BJ (cell line): ENCODE results near the gene TMEM184A. TPM values are rescaled to one million over a fixed set of nuclear protein-coding genes. Genes with fewer than 3 reads are reported as not detected.

ENCODE experiments used
- CTCF ChIA-PET: fragments of 350-600 bp; formaldehyde crosslinking; extraction: SDS; loops from one replicate; lab custom pipeline; 2021; ENCODE audit warnings: antibody characterized with exemption, inconsistent platforms; lab: Yijun Ruan, JAX
- POLR2A ChIA-PET: fragments of 300-600 bp; sonication (Branson Sonifier 250); formaldehyde crosslinking; extraction: SDS; loops from one replicate; lab custom pipeline; 2021; ENCODE audit warnings: antibody characterized with exemption; lab: Charles Lee
- DNase-seq: peaks from one replicate; pipeline ENCODE4 v3.0.0-alpha.2; 2011; ENCODE audit warnings: low read depth
- H3K27me3 ChIP-seq: 2 replicates; pipeline ENCODE4 v1.6.0; 2011; ENCODE audit warnings: low read length; ENCODE audit not compliant: control insufficient read depth, insufficient read depth
- H3K36me3 ChIP-seq: 2 replicates; pipeline ENCODE4 v1.5.1; 2011; ENCODE audit warnings: low read length; ENCODE audit not compliant: control insufficient read depth, insufficient read depth
- H3K4me3 ChIP-seq: 2 replicates; pipeline ENCODE4 v1.5.1; 2011; ENCODE audit warnings: low read depth, mild to moderate bottlenecking, control low read depth, low read length
- polyA plus RNA-seq: library from polyadenylated mRNA; depleted of rRNA; stranded (reverse); fragments of >200 nt; gene quantifications from 2 replicates; pipeline ENCODE4 v1.2.3, GENCODE V29; 2011
- TF ChIP-seq, protein P1 (sequence below): IDR thresholded peaks from 2 replicates; pipeline ENCODE4 v1.5.1; 2011; ENCODE audit warnings: low read depth, mild to moderate bottlenecking, control low read depth, inconsistent platforms, low read length, moderate library complexity; ENCODE audit not compliant: insufficient read depth

The TMEM184A gene
- polyA plus RNA-seq, 1 experiment, result 1.3 TPM

DNA sequence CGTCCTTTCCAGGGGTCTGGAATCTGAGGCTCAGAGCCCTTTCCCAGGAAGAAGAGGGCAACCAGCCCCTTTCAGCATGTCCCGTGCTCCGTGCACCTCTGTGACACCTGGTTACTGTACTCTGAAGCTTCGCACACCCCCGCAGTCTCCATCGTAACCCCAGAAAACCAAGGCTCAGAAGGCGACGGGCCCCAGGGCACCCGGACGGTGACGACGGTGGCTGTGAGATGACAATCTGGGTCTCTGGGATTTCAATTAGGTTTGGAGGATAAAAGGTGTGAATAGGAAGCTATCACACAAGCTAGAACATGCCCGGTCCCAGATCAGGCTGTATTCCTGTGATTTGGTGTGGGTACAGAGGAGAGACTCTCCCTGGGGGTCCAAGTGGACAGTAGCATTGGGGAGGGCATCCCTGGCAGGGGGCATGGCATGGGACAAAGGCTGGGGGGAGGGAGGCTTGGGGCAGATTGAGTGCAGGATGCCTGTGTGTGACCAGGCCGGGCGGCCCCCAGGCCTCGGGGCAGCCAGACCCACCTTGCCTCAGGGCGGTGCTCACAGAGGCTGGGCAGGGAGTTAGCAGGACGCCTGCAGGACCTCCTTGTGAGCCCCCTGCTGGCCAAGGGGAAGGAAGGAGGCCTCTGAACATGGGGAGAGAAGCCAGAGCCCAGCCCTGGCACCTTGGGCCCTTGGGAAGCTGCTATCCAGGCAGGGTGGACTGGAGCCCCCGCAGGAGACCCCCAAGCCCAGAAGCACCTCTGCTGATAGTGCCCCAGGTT is 37.3 kb upstream of the TMEM184A start:
- H3K27me3 ChIP-seq, result peaks cover 8% of the 10 kb centered on the region
- H3K36me3 ChIP-seq, result no peaks in the 10 kb centered on the region
- no peak for DNase-seq
- POLR2A ChIA-PET, result no interaction called here
- TF ChIP-seq, protein P1, sequence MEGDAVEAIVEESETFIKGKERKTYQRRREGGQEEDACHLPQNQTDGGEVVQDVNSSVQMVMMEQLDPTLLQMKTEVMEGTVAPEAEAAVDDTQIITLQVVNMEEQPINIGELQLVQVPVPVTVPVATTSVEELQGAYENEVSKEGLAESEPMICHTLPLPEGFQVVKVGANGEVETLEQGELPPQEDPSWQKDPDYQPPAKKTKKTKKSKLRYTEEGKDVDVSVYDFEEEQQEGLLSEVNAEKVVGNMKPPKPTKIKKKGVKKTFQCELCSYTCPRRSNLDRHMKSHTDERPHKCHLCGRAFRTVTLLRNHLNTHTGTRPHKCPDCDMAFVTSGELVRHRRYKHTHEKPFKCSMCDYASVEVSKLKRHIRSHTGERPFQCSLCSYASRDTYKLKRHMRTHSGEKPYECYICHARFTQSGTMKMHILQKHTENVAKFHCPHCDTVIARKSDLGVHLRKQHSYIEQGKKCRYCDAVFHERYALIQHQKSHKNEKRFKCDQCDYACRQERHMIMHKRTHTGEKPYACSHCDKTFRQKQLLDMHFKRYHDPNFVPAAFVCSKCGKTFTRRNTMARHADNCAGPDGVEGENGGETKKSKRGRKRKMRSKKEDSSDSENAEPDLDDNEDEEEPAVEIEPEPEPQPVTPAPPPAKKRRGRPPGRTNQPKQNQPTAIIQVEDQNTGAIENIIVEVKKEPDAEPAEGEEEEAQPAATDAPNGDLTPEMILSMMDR, result peak; percentile 44
- no peak overlapping the region for H3K4me3 ChIP-seq
- CTCF ChIA-PET, result interaction anchor here (1.6 kb wide), 1 partner anchor 16 kb away, joined by 7 read pairs; no protein-coding TSS in a partner anchor

DNA sequence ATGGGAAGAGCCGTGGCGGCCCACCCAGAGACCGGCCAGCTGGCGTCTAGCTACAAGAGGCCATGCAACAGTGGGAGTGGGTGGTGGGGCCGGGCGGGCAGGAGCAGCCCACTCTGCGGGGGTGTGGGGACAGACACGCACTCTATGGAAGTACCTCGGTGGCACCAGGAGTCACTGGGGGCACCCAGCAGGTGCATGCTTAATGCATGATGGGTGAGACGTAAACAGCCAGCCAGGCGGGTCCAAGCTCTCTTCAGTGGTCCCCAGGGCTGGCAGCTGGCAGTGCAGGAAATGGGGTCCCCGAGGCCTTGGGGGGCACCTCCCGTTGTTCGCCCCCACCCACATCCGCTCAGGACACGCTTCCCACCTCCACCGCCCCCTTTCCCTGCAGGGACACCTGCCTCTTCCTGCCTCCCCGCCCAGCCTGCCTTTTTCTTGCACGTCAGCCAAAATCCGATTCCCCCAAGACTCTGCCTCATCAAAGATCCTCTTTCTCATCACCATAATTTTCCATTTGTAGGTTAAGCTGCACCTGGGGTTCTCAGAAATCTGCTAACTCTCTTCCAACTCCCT is 36.4 kb upstream of the TMEM184A start:
- TF ChIP-seq, protein P1, result no peak
- ChIA-PET CTCF (interaction anchor here (0.6 to 1.6 kb wide), 3 partner anchors 17 to 398 kb away, joined by 3 to 7 read pairs (median 3); no protein-coding TSS in a partner anchor), POLR2A (no interaction called here)
- Histone ChIP-seq H3K36me3 (no peaks in the 10 kb centered on the region), H3K4me3 (no peak overlapping the region), H3K27me3 (peaks cover 8% of the 10 kb centered on the region)
- no peak for DNase-seq

- CTCF ChIA-PET, result interaction anchor here (0.6 to 1.6 kb wide), 3 partner anchors 18 to 398 kb away, joined by 3 to 7 read pairs (median 3); no protein-coding TSS in a partner anchor
- POLR2A ChIA-PET, result no interaction called here
Measured at GRCh38 chr7:1591876-1592275, 35.9 kb upstream of the TMEM184A start.

DNA sequence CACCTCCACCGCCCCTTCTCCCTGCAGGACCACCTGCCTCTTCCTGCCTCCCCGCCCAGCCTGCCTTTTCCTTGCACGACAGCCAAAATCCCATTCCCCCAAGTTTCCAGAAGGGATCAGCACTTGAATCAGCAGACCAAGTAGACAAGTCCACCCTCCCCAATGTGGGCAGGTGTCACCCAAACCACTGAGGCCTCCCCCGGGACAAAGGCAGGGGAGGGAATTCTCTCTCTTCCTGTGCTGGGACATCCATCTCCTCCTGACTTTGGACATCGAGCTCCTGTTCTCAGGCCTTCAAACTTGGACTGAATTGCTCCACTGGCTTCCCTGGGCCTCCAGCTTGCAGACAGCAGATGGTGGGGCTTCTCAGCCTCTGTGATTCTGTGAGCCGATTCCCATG is 35.4 kb upstream of the TMEM184A start:
- POLR2A ChIA-PET, result no interaction called here
- TF ChIP-seq, protein P1, result no peak

More at GRCh38 chr7:1591876-1592275, 35.9 kb upstream of the TMEM184A start:
- TF ChIP-seq, protein P1, result no peak
- Histone ChIP-seq H3K36me3 (no peaks in the 10 kb centered on the region), H3K27me3 (peaks cover 9% of the 10 kb centered on the region), H3K4me3 (no peak overlapping the region)
- no peak for DNase-seq

DNA sequence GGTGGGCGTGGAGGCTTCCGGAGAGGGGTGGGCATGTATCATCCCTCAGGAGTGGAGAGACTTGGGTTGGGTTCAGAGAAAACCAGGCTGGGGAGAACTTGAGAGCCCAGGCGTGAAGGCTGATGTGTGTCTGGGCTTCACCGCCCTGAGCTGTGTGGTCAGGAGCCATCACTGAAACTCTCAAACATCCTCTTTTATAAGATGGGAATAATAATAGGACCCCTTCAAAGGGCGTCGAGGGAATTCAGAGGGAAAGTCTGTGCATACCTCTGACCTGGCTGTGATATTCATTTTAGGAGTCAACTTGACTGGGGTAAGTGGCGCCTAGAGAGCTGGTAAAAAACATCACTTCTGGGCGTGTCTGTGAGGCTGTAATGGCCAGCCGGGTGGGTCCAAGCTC is 34.9 kb upstream of the TMEM184A start:
- TF ChIP-seq, protein P1, result no peak
- H3K4me3 ChIP-seq, result no peak overlapping the region
- no peak for DNase-seq
- no peaks in the 10 kb centered on the region for H3K36me3 ChIP-seq
- ChIA-PET CTCF (no interaction called here), POLR2A (no interaction called here)
- peaks cover 11% of the 10 kb centered on the region for H3K27me3 ChIP-seq

More for the DNA sequence above, 35.4 kb upstream of the TMEM184A start:
- H3K36me3 ChIP-seq, result no peaks in the 10 kb centered on the region
- H3K4me3 ChIP-seq, result no peak overlapping the region
- no peak for DNase-seq
- CTCF ChIA-PET, result no interaction called here
- H3K27me3 ChIP-seq, result peaks cover 11% of the 10 kb centered on the region
